HCT116 (cell line): ENCODE data around the gene SUCLG1. TPM values are rescaled to one million over a fixed set of nuclear protein-coding genes. Genes with fewer than 3 reads are reported as not detected.

ENCODE experiments used
- ATAC-seq: fragments of 200-7000 bp; cut with Tn5 transposase; 2 replicates; pipeline ENCODE4 v1.9.1; 2020; ENCODE audit warnings: mild to moderate bottlenecking, moderate library complexity
- BruUV-seq: library from RNA; stranded (reverse); fragments of 400-500 nt; replicated peaks from 2 replicates; lab custom pipeline; 2021; lab: Mats Ljungman, UMichigan
- CTCF ChIA-PET: fragments of 300-600 bp; sonication (Branson Sonifier 250); formaldehyde crosslinking; loops from one replicate; lab custom pipeline; 2021; ENCODE audit warnings: antibody characterized with exemption; lab: Charles Lee
- POLR2A ChIA-PET: fragments of 300-600, 350-600 bp; sonication (Branson Sonifier 250); formaldehyde crosslinking; loops from one replicate; lab custom pipeline; 2021; ENCODE audit warnings: antibody characterized with exemption; lab: Charles Lee
- RAD21 ChIA-PET, 2 experiments: fragments of 300-600 bp; sonication (Branson Sonifier 250); formaldehyde crosslinking; loops; one replicate each; lab custom pipeline; 2023; ENCODE audit warnings: low total read pairs in 2 of 2; ENCODE audit not compliant: uncharacterized antibody in 2 of 2, unreplicated experiment in 2 of 2, low non-redundant PET in 1 of 2; lab: Charles Lee
- DNase-seq: peaks from one replicate; pipeline ENCODE4 v3.0.0-alpha.2; 2010; ENCODE audit warnings: low read depth, low spot score
- H2AFZ ChIP-seq: fragments of 200-600 bp; shearing (Covaris generic), sonication (generic); 2 replicates; pipeline ENCODE4 v1.6.1; 2017; ENCODE audit warnings: low read depth, mixed run types, mixed read lengths, antibody characterized with exemption, low read length; ENCODE audit not compliant: poor library complexity, severe bottlenecking
- H3K27ac ChIP-seq: 2 replicates; pipeline ENCODE4 v1.5.1; 2012; ENCODE audit warnings: low read depth, low read length
- H3K27me3 ChIP-seq: fragments of 200-600 bp; sonication (generic); 2 replicates; pipeline ENCODE4 v1.6.1; 2016; ENCODE audit warnings: mixed run types, low read length, mixed read lengths; ENCODE audit not compliant: insufficient read depth
- H3K36me3 ChIP-seq, 2 experiments: fragments of 200-500 bp in 1 of 2; fragments of 200-600 bp in 1 of 2; sonication (Bioruptor generic) in 1 of 2; sonication (generic) in 1 of 2; 2 replicates each; pipeline versions ENCODE4 v1.5.1 to v1.6.1; 2014 to 2016; ENCODE audit warnings: low read length in 2 of 2, inconsistent platforms in 1 of 2, mixed read lengths in 1 of 2, mixed run types in 1 of 2; ENCODE audit not compliant: insufficient read depth in 2 of 2, control insufficient read depth in 1 of 2
- H3K4me1 ChIP-seq, 2 experiments: fragments of 200-600 bp in 1 of 2; sonication (generic) in 1 of 2; 2 replicates each; pipeline versions ENCODE4 v1.5.1 to v1.6.1; 2012 to 2017; ENCODE audit warnings: low read length in 2 of 2, inconsistent platforms in 1 of 2, mild to moderate bottlenecking in 1 of 2, mixed read lengths in 1 of 2, mixed run types in 1 of 2, moderate library complexity in 1 of 2; ENCODE audit not compliant: insufficient read depth in 2 of 2, control insufficient read depth in 1 of 2
- H3K4me2 ChIP-seq: fragments of 200-600 bp; sonication (generic); 2 replicates; pipeline ENCODE4 v1.6.1; 2017; ENCODE audit warnings: mixed run types, low read length, mixed read lengths
- H3K4me3 ChIP-seq, 2 experiments: fragments of 200-600 bp in 1 of 2; sonication (generic) in 1 of 2; replicated peaks in 1 of 2; 2 replicates each; pipeline ENCODE4 v1.5.1; 2011 to 2016; ENCODE audit warnings: low read length in 2 of 2, control low read depth in 1 of 2, low read depth in 1 of 2, mild to moderate bottlenecking in 1 of 2, mixed read lengths in 1 of 2, mixed run types in 1 of 2
- H3K79me2 ChIP-seq: fragments of 200-600 bp; sonication (generic); 2 replicates; pipeline ENCODE4 v1.6.1; 2017; ENCODE audit warnings: mild to moderate bottlenecking, mixed run types, low read length, moderate library complexity, mixed read lengths; ENCODE audit not compliant: insufficient read depth
- H3K9ac ChIP-seq: fragments of 200-600 bp; sonication (generic); 2 replicates; pipeline ENCODE4 v1.6.1; 2016; ENCODE audit warnings: low read length, mixed read lengths
- H3K9me2 ChIP-seq: fragments of 200-600 bp; sonication (generic), shearing (Covaris generic); 2 replicates; pipeline ENCODE4 v1.6.1; 2017; ENCODE audit warnings: mixed run types, mild to moderate bottlenecking, moderate library complexity; ENCODE audit not compliant: insufficient read depth
- H3K9me3 ChIP-seq, 2 experiments: fragments of 200-500 bp in 1 of 2; fragments of 200-600 bp in 1 of 2; sonication (Bioruptor generic) in 1 of 2; sonication (generic) in 1 of 2; 2 replicates each; pipeline ENCODE4 v1.6.1; 2014 to 2017; ENCODE audit warnings: low read length in 2 of 2, mixed read lengths in 2 of 2, inconsistent platforms in 1 of 2, low read depth in 1 of 2, mild to moderate bottlenecking in 1 of 2, mixed run types in 1 of 2, moderate library complexity in 1 of 2; ENCODE audit not compliant: control insufficient read depth in 1 of 2, insufficient read depth in 1 of 2
- H4K20me1 ChIP-seq: fragments of 200-600 bp; sonication (generic), shearing (Covaris generic); 2 replicates; pipeline ENCODE4 v1.6.1; 2017; ENCODE audit warnings: mixed run types, mild to moderate bottlenecking, moderate library complexity; ENCODE audit not compliant: insufficient read depth
- EGR1 ChIP-seq: IDR thresholded peaks from 2 replicates; pipeline ENCODE4 v1.6.1; 2012; ENCODE audit warnings: low read depth
- ELF1 ChIP-seq: IDR thresholded peaks from 2 replicates; pipeline ENCODE4 v1.6.1; 2012; ENCODE audit warnings: low read depth, borderline replicate concordance
- EZH2 ChIP-seq: fragments of 200-600 bp; sonication (generic); IDR thresholded peaks from 2 replicates; pipeline ENCODE4 v1.6.1; 2017; ENCODE audit warnings: antibody characterized with exemption, mixed run types
- EZH2phosphoT487 ChIP-seq: fragments of 200-600 bp; IDR thresholded peaks from 2 replicates; pipeline ENCODE4 v1.6.1; 2018; ENCODE audit warnings: antibody characterized with exemption, borderline replicate concordance
- JUND ChIP-seq: IDR thresholded peaks from 2 replicates; pipeline ENCODE4 v1.6.1; 2012
- POLR2A ChIP-seq: IDR thresholded peaks from 2 replicates; pipeline ENCODE4 v1.7.0; 2011; ENCODE audit warnings: borderline replicate concordance; ENCODE audit not compliant: insufficient read depth, insufficient read length; ENCODE audit errors: extremely low read depth
- RAD21 ChIP-seq: IDR thresholded peaks from 2 replicates; pipeline ENCODE4 v1.6.1; 2012; ENCODE audit warnings: low read depth, mild to moderate bottlenecking
- SIN3A ChIP-seq: IDR thresholded peaks from 2 replicates; pipeline ENCODE4 v1.6.1; 2012; ENCODE audit warnings: low read depth
- SP1 ChIP-seq: IDR thresholded peaks from 2 replicates; pipeline ENCODE4 v1.6.1; 2012; ENCODE audit warnings: low read depth
- TCF7L2 ChIP-seq: IDR thresholded peaks from 2 replicates; pipeline ENCODE4 v1.7.0; 2011; ENCODE audit warnings: borderline replicate concordance, inconsistent platforms; ENCODE audit not compliant: insufficient read depth, insufficient read length; ENCODE audit errors: extremely low read depth
- intact Hi-C: fragments of 100-400 bp; cut with micrococcal nuclease; formaldehyde crosslinking; loops from 2 replicates; pipeline ENCODE4 v1.10.0; 2022
- total RNA-seq: library from RNA; stranded (reverse); gene quantifications from one replicate; pipeline ENCODE4 v1.2.1, GENCODE V29; 2021; ENCODE audit not compliant: unreplicated experiment
- TF ChIP-seq, protein P1 (sequence below): IDR thresholded peaks from 2 replicates; pipeline ENCODE4 v1.6.1; 2012
- TF ChIP-seq, protein P2 (sequence below), 3 experiments: fragments of 200-600 bp in 1 of 3; sonication (generic) in 1 of 3; IDR thresholded peaks in 2 of 3; conservative IDR thresholded peaks in 1 of 3; 2 replicates each; pipeline ENCODE4 v1.5.1; 2012 to 2017; ENCODE audit warnings: low read depth in 2 of 3, low read length in 2 of 3, antibody characterized with exemption in 1 of 3, borderline replicate concordance in 1 of 3, control low read depth in 1 of 3, mild to moderate bottlenecking in 1 of 3, mixed read lengths in 1 of 3, mixed run types in 1 of 3, moderate library complexity in 1 of 3; ENCODE audit not compliant: insufficient read depth in 1 of 3
- TF ChIP-seq, protein P3 (sequence below): IDR thresholded peaks from 2 replicates; pipeline ENCODE4 v1.6.1; 2012
- TF ChIP-seq, protein P4 (sequence below): IDR thresholded peaks from 2 replicates; pipeline ENCODE4 v1.6.1; 2012; ENCODE audit warnings: low read depth
- TF ChIP-seq, protein P5 (sequence below): IDR thresholded peaks from 2 replicates; pipeline ENCODE4 v1.6.1; 2011; ENCODE audit warnings: mild to moderate bottlenecking, low read length, moderate library complexity; ENCODE audit not compliant: insufficient replicate concordance; ENCODE audit errors: extremely low read depth

The SUCLG1 gene
- total RNA-seq, 1 experiment from 2014 or later: 56.3 TPM

DNA sequence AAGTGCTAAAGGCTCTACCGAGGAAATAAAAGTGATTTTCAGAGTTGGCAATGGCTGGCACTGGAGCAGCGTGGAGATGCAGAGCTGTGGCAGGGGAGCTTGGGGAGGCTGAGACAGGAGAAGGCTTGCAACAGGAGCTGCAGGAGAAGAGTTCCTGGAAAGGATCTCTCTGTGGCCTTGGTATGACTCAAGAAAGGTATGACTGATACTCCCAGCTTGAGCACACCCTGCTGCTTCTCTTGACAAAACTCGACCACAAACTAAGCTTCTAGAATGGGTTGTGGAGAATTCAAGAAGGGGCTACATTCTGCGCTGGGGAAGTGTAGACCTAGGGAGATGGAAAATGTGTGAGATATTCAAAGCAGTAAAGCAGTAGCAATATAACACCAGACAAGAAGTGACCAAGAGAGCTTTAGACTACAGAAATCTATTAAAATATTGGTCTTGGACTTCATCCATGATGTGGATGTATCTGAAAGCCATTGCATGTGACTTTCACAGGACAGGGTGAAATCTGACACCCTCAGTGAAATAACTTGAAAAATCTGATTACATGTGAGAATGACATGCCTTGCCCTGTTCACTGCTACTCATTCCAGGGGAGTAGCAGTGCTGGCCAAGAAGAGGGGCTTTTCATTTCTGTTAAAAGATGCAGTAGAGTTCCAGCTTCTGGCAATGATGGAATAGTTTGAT lies 41.5 kb downstream of the SUCLG1 start:
- H4K20me1 ChIP-seq: no peaks in the 10 kb centered on the region
- no peak overlapping the region for H3K9ac ChIP-seq
- H3K27ac ChIP-seq: no peak overlapping the region
- TF ChIP-seq EGR1 (no peak), SIN3A (no peak), JUND (no peak), TCF7L2 (no peak), EZH2 (no peak), ELF1 (no peak), POLR2A (no peak), SP1 (no peak), RAD21 (no peak), EZH2phosphoT487 (no peak)
- TF ChIP-seq, protein P1, sequence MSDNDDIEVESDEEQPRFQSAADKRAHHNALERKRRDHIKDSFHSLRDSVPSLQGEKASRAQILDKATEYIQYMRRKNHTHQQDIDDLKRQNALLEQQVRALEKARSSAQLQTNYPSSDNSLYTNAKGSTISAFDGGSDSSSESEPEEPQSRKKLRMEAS: no peak
- TF ChIP-seq, protein P2, sequence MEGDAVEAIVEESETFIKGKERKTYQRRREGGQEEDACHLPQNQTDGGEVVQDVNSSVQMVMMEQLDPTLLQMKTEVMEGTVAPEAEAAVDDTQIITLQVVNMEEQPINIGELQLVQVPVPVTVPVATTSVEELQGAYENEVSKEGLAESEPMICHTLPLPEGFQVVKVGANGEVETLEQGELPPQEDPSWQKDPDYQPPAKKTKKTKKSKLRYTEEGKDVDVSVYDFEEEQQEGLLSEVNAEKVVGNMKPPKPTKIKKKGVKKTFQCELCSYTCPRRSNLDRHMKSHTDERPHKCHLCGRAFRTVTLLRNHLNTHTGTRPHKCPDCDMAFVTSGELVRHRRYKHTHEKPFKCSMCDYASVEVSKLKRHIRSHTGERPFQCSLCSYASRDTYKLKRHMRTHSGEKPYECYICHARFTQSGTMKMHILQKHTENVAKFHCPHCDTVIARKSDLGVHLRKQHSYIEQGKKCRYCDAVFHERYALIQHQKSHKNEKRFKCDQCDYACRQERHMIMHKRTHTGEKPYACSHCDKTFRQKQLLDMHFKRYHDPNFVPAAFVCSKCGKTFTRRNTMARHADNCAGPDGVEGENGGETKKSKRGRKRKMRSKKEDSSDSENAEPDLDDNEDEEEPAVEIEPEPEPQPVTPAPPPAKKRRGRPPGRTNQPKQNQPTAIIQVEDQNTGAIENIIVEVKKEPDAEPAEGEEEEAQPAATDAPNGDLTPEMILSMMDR (IDR thresholded peaks at IDR 0.05 in 2 of 3, conservative IDR thresholded peaks at IDR 0.05 in 1 of 3; ENCODE audit: borderline replicate concordance in 1 of 3, insufficient read depth in 1 of 3, low read depth in 2 of 3, low read length in 2 of 3): no peak
- TF ChIP-seq, protein P3, sequence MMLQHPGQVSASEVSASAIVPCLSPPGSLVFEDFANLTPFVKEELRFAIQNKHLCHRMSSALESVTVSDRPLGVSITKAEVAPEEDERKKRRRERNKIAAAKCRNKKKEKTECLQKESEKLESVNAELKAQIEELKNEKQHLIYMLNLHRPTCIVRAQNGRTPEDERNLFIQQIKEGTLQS: no peak
- TF ChIP-seq, protein P4, sequence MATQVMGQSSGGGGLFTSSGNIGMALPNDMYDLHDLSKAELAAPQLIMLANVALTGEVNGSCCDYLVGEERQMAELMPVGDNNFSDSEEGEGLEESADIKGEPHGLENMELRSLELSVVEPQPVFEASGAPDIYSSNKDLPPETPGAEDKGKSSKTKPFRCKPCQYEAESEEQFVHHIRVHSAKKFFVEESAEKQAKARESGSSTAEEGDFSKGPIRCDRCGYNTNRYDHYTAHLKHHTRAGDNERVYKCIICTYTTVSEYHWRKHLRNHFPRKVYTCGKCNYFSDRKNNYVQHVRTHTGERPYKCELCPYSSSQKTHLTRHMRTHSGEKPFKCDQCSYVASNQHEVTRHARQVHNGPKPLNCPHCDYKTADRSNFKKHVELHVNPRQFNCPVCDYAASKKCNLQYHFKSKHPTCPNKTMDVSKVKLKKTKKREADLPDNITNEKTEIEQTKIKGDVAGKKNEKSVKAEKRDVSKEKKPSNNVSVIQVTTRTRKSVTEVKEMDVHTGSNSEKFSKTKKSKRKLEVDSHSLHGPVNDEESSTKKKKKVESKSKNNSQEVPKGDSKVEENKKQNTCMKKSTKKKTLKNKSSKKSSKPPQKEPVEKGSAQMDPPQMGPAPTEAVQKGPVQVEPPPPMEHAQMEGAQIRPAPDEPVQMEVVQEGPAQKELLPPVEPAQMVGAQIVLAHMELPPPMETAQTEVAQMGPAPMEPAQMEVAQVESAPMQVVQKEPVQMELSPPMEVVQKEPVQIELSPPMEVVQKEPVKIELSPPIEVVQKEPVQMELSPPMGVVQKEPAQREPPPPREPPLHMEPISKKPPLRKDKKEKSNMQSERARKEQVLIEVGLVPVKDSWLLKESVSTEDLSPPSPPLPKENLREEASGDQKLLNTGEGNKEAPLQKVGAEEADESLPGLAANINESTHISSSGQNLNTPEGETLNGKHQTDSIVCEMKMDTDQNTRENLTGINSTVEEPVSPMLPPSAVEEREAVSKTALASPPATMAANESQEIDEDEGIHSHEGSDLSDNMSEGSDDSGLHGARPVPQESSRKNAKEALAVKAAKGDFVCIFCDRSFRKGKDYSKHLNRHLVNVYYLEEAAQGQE: no peak
- TF ChIP-seq, protein P5, sequence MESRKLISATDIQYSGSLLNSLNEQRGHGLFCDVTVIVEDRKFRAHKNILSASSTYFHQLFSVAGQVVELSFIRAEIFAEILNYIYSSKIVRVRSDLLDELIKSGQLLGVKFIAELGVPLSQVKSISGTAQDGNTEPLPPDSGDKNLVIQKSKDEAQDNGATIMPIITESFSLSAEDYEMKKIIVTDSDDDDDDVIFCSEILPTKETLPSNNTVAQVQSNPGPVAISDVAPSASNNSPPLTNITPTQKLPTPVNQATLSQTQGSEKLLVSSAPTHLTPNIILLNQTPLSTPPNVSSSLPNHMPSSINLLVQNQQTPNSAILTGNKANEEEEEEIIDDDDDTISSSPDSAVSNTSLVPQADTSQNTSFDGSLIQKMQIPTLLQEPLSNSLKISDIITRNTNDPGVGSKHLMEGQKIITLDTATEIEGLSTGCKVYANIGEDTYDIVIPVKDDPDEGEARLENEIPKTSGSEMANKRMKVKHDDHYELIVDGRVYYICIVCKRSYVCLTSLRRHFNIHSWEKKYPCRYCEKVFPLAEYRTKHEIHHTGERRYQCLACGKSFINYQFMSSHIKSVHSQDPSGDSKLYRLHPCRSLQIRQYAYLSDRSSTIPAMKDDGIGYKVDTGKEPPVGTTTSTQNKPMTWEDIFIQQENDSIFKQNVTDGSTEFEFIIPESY: no peak
- TF ChIP-seq, all 23 proteins: peak for 0
- H3K36me3 ChIP-seq: peaks cover 0 to 2% of the 10 kb centered on the region in 2 experiments; a peak in 1 of 4 replicates
- ChIA-PET POLR2A (no interaction called here), RAD21 (no interaction called here), CTCF (no interaction called here)
- no peak overlapping the region for H3K4me2 ChIP-seq
- intact Hi-C loops: no loop called here
- H3K9me3 ChIP-seq: no peaks in the 10 kb centered on the region
- no peak overlapping the region for H2AFZ ChIP-seq
- no peak overlapping the region for H3K4me3 ChIP-seq
- no peak for ATAC-seq
- no peaks in the 10 kb centered on the region for H3K79me2 ChIP-seq
- no peaks in the 10 kb centered on the region; a peak in 1 of 4 replicates for H3K4me1 ChIP-seq
- no peak for DNase-seq
- BruUV-seq: no TSS peak
- no peaks in the 10 kb centered on the region for H3K27me3 ChIP-seq
- no peaks in the 10 kb centered on the region for H3K9me2 ChIP-seq
